Stimulated activated CD4-positive, alpha-beta T cell treated with anti-CD3 and anti-CD28 coated beads, Interleukin-4, amount 100 ng/mL, for 1 hour (primary cell): ENCODE data around the gene VWA7.
"Not testable (repeated sequence)": the region's sequence is repeated elsewhere in the genome, so short reads cannot be mapped to it uniquely, and the experiment has no call there.

Experiments
- DNase-seq: peaks from one replicate; pipeline ENCODE4 v3.0.0-alpha.2; 2020

VWA7 gene, protein sequence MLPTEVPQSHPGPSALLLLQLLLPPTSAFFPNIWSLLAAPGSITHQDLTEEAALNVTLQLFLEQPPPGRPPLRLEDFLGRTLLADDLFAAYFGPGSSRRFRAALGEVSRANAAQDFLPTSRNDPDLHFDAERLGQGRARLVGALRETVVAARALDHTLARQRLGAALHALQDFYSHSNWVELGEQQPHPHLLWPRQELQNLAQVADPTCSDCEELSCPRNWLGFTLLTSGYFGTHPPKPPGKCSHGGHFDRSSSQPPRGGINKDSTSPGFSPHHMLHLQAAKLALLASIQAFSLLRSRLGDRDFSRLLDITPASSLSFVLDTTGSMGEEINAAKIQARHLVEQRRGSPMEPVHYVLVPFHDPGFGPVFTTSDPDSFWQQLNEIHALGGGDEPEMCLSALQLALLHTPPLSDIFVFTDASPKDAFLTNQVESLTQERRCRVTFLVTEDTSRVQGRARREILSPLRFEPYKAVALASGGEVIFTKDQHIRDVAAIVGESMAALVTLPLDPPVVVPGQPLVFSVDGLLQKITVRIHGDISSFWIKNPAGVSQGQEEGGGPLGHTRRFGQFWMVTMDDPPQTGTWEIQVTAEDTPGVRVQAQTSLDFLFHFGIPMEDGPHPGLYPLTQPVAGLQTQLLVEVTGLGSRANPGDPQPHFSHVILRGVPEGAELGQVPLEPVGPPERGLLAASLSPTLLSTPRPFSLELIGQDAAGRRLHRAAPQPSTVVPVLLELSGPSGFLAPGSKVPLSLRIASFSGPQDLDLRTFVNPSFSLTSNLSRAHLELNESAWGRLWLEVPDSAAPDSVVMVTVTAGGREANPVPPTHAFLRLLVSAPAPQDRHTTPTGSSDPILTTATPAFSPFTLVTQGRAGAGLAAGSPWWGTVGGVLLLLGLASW

DNA sequence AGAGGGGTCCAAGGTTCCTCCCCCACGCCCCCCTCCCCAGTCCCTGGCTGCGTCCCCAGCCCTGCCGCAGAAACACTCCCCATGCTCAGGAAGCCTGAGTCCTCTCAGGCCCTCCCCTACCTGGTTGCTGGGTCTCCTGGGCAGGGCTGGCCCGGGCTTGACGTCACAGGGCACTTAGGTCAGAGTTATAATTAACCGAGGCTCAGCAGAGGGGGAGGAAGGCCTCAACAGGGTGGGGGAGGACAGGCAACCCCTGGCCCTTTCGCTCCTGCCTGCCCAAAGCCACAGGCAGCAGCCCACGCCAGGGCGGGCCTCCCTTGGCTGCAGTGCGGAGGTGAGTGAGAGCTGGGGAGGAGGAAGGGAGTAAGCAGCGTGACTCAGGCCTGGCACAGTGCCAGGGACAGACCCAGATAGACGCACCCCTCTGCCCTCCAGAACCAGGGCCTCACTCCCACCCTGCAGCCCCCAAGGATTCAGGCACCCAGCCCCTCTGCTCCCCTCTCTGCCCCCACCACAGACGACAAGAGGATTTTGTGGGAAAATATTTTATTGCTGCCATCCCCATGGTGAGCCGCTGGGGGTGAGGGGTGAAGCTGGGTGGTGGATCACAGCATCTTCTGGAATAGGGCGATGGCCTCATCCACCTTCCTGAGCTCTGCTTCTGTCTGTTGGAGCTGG lies at the start of gene VWA7:
Gene VWA7, minus strand, starts transcription at position 340 of the 678 bp plus-strand sequence. CDS start 549 bp downstream, outside the sequence.
- peak; percentile 81 for DNase-seq

DNA sequence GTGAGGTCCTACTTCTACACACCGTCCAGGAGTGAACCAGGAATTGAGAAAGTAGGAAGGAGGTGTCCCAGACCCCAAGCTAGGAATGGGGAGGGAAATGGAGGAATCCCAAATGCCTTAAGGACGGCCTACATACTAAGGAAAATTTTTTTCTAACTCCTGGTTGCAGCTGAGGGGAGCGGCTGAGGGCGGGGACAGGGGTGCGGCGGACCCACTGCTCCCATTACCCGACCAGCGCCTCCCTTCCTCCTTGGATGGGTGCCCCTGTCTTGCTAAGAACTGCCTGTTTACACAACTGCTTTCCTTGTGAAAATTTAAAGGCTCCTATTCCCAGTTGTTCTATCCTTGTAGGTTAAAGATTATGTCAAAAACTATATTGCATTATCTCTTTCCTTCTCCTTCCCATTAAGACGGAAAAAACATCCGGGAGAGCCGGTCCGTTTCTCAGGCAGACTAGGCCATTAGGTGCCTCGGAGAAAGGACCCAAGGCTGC lies 49.7 kb upstream of the VWA7 start:
- no peak for DNase-seq

DNA sequence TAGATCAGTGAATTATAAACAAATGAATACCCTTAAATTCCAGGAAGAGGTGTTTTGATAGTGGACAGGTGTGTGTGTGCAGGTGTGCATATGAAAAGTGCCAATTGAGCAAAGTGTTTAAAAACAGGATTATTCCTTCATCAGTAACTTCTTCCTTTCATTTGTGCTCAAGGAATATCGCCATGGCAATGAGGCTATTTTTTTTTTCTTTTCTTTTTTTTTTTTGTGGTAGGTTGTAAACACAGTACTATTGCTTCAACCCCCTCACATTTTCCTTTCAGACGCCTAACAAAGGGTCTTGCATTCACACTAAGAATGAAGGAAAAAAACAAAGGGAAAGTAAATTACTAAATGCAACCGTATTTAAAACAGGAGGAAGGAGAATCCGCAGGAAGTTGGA lies 48.4 kb upstream of the VWA7 start:
- no peak for DNase-seq

DNA sequence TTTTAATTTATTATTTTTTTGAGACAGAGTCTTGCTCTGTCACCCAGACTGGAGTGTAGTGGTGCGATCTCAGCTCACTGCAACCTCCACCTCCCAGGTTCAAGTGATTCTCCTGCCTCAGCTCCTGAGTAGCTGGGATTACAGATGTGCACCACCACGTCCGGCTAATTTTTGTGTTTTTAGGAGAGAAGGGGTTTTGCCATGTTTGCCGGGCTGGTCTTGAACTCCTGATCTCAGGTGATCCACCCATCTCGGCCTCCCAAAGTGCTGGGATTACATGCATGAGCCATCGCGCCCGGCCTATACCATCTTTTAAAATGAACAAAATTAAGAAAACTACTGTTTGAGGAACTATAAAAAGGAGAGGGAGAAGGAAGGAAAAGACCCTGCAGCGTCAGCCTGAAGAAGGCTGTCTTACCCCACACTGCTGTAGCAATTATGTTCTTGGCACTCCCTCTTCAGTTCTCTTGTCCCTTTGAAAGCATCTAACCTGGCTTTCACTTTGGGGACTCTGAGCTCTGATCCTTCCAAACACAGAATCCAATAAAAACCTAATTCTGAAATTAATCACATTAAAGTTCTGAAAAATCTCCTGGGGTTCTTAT lies 46.6 kb upstream of the VWA7 start:
- not testable (repeated sequence) for DNase-seq

DNA sequence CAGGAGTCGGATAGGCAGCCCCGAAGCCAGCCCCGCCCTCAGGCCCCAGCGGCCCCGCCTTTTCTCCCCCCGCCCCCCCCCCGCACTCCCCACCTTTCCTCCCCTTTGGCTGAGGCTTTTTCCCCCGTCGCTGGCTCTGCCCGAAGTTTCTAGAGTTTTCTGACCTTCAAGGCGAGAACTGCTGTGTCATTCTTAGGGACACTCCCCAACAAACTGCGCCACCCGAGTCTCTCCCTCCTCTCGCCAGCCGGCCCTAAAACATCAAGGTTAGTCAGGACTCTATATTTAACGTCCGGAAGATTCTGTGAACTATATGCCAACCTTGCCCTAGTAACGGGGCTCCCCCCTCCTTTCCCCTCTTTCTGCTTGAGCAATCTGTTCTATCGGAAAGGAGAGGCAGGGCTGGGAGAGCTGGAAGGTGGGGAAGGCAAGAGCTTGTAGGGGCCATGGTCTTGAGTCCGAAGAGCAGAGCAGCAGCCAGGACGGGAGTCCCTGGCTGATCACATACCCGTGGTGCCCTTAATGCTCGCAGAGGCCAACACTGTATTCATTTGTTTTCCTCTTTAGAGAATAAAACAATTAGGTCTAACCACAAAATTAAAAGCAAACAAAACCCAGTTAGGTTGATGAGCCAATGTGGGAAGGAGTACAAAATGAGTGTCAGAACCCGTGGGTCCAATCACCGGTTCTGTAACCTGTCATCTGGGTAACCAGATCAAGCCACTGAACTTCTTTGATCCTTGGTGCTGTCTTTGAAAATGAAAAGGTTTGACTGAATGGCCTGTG lies 45.1 kb upstream of the VWA7 start:
- DNase-seq: peak; percentile 62

DNA sequence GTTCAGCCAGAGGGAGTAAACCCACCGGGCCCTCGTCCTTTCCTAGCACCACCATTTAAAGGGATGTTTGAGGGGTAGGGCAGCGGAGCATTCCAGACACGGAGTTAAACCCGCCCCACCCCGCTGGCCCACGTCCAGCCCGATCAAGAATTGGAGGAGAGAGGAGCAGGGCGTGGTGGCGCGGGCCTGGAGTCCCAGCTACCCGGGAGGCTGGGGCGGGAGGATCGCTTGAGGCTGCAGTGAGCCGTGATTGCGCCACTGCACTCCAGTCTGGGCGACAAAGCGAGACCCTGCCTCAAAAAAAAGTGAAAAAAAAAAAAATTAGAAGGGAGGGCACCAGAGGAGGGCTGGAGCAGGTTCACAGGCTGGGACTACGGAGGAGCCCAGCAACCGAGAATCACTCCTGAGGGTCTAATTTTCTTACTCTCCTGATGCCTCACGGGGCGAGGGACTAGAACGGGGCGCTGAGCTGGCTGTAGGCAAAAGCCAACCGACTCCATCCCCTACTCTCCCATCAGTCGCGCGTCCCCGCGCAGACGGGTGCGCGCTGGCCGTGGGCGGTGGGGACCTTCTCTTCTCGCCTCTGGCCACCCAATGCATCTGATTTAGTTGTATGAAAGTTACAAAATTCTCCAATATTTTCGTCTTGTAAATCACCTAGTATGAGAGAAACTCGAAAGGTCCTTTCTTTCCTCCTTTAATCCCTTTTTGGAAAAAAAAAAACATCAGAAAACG lies 44.3 kb upstream of the VWA7 start:
- DNase-seq: peak; percentile 80

DNA sequence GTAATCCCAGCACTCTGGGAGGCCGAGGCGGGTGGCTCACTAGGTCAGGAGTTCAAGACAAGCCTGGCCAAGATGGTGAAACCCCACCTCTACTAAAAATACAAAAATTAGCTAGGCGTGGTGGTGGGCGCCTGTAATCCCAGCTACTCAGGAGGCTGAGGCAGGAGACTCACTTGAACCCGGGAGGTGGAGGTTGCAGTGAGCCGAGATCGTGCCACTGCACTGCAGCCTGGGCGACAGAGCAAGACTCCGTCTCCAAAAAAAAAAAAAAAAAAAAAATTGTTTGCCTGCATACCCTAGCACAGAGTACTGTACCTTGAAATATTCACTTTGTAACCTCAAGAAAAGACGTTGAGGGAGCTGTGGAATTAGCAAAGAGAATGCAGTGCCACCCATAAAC lies 43.3 kb upstream of the VWA7 start:
- not testable (repeated sequence) for DNase-seq

DNA sequence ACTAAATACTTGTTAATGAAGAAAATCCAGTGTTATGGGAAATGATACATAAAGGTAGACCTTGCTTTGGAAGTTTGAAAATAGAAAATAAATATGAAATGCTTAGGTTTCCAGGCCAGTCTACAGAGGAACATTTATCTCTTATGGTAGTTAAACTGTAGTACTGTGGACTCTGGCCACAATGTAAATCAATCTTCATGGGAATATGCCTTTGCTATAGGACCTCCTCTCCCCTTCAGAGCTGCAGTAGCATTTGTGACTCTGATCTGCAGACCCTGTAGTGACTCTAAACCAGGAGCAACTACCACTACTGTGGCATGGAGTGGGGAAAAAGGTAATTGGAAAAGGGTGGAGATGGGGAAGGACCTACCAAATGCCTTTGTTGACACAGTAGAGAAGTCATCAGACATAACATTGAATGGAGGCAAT lies 42.8 kb upstream of the VWA7 start:
- no peak for DNase-seq

DNA sequence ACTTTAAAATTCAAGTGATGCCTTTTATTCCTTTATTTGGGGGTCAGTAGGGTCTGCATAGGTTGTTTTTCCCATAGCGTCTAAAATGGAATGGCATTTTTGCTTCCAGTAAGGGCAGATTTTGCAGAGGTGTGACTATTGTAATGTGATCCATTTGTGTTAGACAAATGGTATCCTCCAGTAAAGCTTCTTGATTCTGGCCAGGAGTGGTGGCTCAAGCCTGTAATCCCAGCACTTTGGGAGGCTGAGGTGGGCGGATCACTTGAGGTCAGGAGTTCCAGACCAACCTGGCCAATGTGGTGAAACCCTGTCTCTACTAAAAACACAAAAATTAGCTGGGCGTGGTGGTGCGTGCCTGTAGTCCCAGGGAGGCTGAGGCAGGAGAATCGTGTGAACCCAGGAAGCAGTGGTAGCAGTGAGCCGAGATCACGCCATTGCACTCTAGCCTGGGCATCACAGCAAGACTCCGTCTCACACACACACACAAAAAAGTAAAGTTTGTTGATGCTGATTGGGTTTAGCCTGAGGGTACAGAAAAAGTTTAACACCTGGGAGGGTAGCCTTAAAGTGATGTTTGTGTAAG lies 40.9 kb upstream of the VWA7 start:
- DNase-seq: not testable (repeated sequence)

DNA sequence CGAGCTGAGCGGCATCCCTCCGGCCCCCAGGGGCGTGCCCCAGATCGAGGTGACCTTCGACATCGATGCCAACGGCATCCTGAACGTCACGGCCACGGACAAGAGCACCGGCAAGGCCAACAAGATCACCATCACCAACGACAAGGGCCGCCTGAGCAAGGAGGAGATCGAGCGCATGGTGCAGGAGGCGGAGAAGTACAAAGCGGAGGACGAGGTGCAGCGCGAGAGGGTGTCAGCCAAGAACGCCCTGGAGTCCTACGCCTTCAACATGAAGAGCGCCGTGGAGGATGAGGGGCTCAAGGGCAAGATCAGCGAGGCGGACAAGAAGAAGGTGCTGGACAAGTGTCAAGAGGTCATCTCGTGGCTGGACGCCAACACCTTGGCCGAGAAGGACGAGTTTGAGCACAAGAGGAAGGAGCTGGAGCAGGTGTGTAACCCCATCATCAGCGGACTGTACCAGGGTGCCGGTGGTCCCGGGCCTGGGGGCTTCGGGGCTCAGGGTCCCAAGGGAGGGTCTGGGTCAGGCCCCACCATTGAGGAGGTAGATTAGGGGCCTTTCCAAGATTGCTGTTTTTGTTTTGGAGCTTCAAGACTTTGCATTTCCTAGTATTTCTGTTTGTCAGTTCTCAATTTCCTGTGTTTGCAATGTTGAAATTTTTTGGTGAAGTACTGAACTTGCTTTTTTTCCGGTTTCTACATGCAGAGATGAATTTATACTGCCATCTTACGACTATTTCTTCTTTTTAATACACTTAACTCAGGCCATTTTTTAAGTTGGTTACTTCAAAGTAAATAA lies 40.2 kb upstream of the VWA7 start:
- not testable (repeated sequence) for DNase-seq

DNA sequence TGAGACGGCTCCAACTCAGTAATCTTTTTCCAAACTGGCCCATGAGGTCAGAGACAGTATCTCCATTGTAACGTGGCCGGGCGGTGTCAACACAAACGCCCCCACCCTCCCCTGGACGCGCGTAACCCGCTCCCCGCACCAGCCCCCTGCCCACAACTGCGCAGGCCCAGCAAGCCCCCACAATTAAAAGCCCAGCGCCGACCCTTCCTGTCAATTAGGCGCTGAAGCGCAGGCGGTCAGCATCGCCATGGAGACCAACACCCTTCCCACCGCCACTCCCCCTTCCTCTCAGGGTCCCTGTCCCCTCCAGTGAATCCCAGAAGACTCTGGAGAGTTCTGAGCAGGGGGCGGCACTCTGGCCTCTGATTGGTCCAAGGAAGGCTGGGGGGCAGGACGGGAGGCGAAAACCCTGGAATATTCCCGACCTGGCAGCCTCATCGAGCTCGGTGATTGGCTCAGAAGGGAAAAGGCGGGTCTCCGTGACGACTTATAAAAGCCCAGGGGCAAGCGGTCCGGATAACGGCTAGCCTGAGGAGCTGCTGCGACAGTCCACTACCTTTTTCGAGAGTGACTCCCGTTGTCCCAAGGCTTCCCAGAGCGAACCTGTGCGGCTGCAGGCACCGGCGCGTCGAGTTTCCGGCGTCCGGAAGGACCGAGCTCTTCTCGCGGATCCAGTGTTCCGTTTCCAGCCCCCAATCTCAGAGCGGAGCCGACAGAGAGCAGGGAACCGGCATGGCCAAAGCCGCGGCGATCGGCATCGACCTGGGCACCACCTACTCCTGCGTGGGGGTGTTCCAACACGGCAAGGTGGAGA lies 38.1 kb upstream of the VWA7 start, which contains the start of the genes HSPA1A and HSPA1L:
Gene HSPA1A, plus strand, starts transcription at position 519 of the 814 bp plus-strand sequence. Its CDS starts 214 bp downstream, at position 733.
Gene HSPA1L, minus strand, starts transcription at position 259 of the 814 bp plus-strand sequence. CDS start 3,311 bp downstream, outside the sequence.
- peak; percentile 53 for DNase-seq

DNA sequence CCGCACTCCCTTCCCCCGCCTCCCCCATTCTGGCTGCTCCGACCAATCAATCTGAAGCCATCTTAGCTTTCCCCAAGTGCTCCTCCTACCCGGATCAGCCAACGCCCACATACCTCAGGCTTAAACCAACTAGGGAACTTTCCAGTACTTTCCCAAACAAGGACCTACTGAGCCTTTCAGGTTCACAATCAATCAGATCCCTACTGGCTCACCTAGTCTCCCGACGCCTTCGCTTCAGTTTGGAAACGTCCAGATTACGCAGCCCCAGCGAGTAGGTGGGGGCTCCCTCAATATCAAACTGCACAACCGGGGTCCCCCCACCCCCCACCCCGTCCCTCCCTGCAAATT lies 37.5 kb upstream of the VWA7 start:
- peak; percentile 68 for DNase-seq

DNA sequence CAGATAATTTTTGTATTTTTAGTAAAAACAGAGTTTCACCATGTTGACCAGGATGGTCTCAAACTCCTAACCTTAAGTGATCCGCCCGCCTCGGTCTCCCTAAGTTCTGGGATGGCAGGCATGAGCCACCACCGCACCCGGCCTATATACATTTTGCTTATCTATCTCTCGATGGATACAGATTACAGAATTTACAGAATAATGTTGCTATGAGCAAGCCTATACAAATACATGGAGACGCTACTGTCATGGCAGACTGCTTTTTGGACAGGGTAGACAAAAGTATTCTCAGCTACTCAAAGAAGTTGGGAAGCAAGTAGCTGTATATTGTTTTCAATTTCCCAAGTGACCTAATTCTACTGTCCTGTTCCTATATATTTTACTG lies 36.3 kb upstream of the VWA7 start:
- no peak for DNase-seq

DNA sequence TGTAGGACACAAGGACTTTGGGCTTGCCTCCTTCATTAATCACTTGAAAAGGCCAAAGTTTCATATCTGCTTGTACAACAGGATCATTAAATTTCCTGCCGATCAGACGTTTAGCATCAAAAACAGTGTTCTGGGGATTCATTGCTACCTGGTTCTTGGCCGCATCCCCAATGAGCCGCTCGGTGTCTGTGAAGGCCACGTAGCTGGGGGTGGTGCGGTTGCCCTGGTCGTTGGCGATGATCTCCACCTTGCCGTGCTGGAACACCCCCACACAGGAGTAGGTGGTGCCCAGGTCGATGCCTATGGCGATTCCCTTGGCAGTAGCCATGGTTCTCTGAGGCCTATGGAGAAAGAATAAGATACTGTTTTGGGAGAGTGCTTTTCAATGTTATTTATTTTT lies 34.5 kb upstream of the VWA7 start:
- DNase-seq: no peak

DNA sequence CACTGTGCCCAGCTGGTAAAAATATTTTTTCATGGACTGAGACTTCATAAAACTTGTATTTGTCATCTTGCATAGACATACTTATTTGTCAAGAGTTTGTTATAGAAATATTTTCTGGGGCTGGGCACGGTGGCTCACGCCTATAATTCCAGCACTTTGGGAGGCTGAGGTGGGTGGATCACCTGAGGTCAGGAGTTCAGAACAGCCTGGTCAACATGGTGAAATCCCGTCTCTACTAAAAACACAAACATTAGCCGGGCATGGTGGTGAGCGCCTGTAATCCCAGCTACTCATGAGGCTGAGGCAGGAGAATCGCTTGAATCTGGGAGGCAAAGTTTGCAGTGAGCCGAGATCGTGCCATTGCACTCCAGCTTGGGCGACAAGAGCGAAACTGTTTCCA lies 31.5 kb upstream of the VWA7 start:
- DNase-seq: not testable (repeated sequence)

DNA sequence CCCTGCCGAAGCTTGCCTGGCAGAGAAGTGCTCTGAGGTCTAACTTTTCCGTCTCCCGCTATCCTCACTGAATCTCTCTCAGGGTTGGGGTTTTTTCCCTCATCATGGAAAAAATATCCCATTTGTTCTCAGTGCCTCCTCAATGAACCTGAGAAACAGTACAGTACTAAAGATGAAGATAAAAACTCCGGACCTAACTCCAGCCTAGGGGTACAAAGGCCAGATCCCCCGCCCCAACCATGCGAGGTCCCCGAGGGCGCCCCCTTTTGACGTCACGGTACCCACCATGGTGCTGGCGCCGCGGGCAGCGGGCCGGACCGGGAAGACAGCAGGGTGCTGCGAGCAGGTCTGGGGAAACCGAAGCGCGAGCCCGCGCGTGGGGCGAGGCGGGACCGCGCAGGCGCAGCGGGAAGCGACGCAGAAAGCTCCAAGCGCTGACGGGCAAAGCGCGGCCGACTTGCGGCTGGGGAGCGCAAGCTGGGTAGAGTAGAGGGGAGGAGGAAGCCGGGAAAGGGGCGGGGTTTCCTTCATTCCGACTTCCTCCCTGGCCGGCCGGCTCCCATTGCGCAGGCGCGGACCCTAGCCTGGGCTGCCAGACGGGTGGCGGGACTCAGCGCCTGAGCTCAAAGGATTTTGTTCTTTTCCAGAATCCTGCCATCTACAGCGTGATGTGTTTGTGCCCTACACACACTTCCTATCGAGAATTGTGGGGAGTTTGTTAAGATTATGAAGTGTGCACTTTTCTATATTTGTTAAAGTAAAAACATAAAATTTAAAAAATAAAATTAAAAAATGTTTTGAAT lies 29.5 kb upstream of the VWA7 start, which contains the start of gene LSM2:
Gene LSM2, minus strand, starts transcription at position 497 of the 803 bp plus-strand sequence. Its CDS starts 209 bp downstream, at position 288.
- peak; percentile 97 for DNase-seq

DNA sequence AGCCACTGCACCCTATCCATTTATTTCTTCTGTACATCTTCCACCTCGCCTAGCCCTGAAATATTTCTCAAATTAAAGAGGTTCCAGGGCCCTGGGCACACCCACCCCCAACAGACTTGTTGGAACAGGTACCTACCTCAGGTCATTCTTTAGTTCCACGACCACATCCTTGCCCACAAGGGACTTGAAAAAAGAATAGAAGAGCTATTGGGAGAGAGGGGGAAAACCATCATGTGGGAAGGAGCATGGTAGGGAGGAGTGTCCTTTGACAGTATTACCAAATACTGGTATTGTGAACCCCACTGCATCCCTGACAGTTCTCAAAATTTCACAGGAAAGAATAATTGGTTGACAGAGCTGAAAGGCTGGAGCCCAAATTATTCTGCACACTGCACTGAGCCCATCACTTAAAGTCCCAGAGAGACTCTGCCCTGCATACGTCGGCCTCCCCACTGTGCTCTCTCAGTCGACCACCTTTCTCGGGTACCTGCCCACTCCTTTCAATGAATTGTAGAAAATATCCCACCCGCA lies 28.9 kb upstream of the VWA7 start:
- DNase-seq: no peak
